ENCODE data around the gene BHLHE40. TPM values are rescaled to one million over a fixed set of nuclear protein-coding genes. Genes with fewer than 3 reads are reported as not detected.

Gene BHLHE40
- total and polyA plus RNA-seq, 2 of the 8 experiments (the other 6 are each of a cell fraction or from before 2014, with no cell fraction given), result 1.5 to 2.2 TPM

DNA sequence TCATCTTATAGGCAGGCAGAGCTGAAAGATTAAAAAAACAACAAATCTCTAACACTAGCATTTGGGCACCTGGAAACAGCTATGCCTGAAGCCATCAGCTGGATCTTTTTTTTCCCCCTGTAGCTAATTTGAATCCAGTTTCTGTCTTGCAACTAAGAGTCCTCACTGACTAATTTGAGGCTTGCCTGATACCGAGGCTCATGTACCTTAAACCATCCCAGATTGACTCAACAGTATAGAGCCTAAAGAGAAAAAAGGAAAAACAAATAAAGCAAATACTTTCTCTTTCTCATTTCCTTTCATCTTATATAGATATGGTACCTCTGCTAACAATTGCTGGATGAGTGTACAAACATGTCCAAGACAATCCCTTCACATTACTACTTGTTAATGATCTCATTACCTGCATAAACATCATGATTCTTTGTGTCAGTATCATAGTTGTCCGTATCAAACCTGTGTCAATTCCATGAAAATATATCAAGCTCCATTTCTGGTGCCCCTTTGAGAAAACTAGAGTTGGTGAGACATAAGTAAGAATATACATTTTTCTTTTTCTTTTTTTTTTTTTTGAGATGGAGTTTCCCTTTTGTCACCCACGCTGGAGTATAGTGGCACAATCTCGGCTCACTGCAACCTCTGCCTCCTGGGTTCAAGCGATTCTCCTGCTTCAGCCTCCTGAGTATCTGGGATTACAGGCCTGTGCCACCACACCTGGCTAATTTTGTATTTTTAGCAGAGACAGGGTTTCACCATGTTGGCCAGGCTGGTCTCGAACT lies 43.1 kb downstream of the BHLHE40 start:
- Histone ChIP-seq H3K4ac (replicated peaks; ENCODE audit: insufficient read length, low read depth, low read length) (no peak overlapping the region), H3K4me3 (ENCODE audit: extremely low read depth in 1 of 4, insufficient read depth in 2 of 4, low read depth in 3 of 4, low read length in 4 of 4) (no peak overlapping the region), H3K4me2 (ENCODE audit: insufficient read depth in 1 of 2, low read depth in 2 of 2, low read length in 2 of 2) (no peak overlapping the region), H3K23me2 (ENCODE audit: low read depth, low read length) (peaks cover 2% of the 10 kb centered on the region; the same call in 1 of the 2 replicates), H2BK20ac (ENCODE audit: low read length) (no peak overlapping the region), H3K27me3 (replicated peaks in 1 of 4; ENCODE audit: control insufficient read depth in 3 of 4, extremely low read depth in 1 of 4, insufficient read depth in 3 of 4, low read length in 3 of 4) (no peaks in the 10 kb centered on the region), H4K5ac (ENCODE audit: insufficient read length, low read depth, low read length) (no peak overlapping the region), H2BK5ac (ENCODE audit: low read depth, low read length) (no peak overlapping the region), H3K23ac (ENCODE audit: insufficient read length) (no peak overlapping the region), H3K4me1 (replicated peaks in 1 of 4; ENCODE audit: control insufficient read depth in 3 of 4, insufficient read depth in 4 of 4, low read length in 3 of 4) (peaks cover 0 to 5% (median 1%) of the 10 kb centered on the region in 4 experiments; a peak in 2 of 7 replicates), H2BK15ac (ENCODE audit: low read length) (no peak overlapping the region), H2BK120ac (replicated peaks; ENCODE audit: low read depth, low read length) (no peak overlapping the region), H3K18ac (ENCODE audit: extremely low read depth, low read length) (no peak overlapping the region; the same call in 1 of the 2 replicates), H2BK12ac (ENCODE audit: low read depth, low read length) (no peak overlapping the region), H3K14ac (ENCODE audit: insufficient read length) (no peak overlapping the region), H4K20me1 (replicated peaks in 1 of 2; ENCODE audit: control insufficient read depth in 1 of 2, insufficient read depth in 2 of 2, low read length in 2 of 2) (no peaks in the 10 kb centered on the region), H3K79me2 (ENCODE audit: control insufficient read depth in 1 of 2, insufficient read depth in 2 of 2, low read length in 2 of 2) (no peaks in the 10 kb centered on the region), H2AK5ac (ENCODE audit: low read depth, low read length) (no peak overlapping the region), H3K56ac (replicated peaks; ENCODE audit: insufficient read length, low read depth, low read length) (no peak overlapping the region), H3K79me1 (ENCODE audit: low read depth, low read length) (no peaks in the 10 kb centered on the region), H3K9me3 (ENCODE audit: insufficient read depth in 2 of 2, low read depth in 1 of 2, low read length in 1 of 2) (no peaks in the 10 kb centered on the region; a peak in 1 of 4 replicates), H3K27ac (ENCODE audit: low read depth, low read length) (no peak overlapping the region), H2AFZ (ENCODE audit: low read length) (no peak overlapping the region), H4K91ac (replicated peaks; ENCODE audit: insufficient read length, low read length) (no peak overlapping the region), H3K9ac (replicated peaks in 1 of 4; ENCODE audit: extremely low read depth in 1 of 4, low read depth in 3 of 4, low read length in 3 of 4) (no peak overlapping the region), H3K36me3 (ENCODE audit: control insufficient read depth in 2 of 4, insufficient read depth in 4 of 4, low read length in 3 of 4) (no peaks in the 10 kb centered on the region), H4K8ac (ENCODE audit: extremely low read depth, insufficient read depth, low read length) (no peak overlapping the region)
- DNase-seq (ENCODE audit: low read depth in 1 of 2, low spot score in 2 of 2), result no peak
- WGBS, 2 experiments (ENCODE audit: extremely low coverage in 1 of 2, insufficient coverage in 1 of 2, insufficient read length in 1 of 2, insufficient replicate concordance in 2 of 2, low coverage in 1 of 2, low lambda C conversion rate in 2 of 2, missing lambda C conversion rate in 1 of 2), result 89% methylated on average over 6 of the region's 6 CpGs; no CpG with 5 or more reads in 1 of the 2 experiments
- POLR2A ChIA-PET (ENCODE audit: partially characterized antibody), result interaction anchor here (0.6 kb wide), 1 partner anchor 9 kb away, joined by 3 read pairs; no protein-coding TSS in a partner anchor
- no peak for TF ChIP-seq GTF2F1 (IDR thresholded peaks at IDR 0.05; ENCODE audit: borderline replicate concordance, low read depth, low read length)
- no peak for TF ChIP-seq CREB1 (IDR thresholded peaks at IDR 0.05)
- TF ChIP-seq TBP (IDR thresholded peaks at IDR 0.05; ENCODE audit: low read depth, low read length), result no peak
- TF ChIP-seq SP1 (IDR thresholded peaks at IDR 0.05; ENCODE audit: low read depth, low read length), result no peak
- TF ChIP-seq, protein P1, sequence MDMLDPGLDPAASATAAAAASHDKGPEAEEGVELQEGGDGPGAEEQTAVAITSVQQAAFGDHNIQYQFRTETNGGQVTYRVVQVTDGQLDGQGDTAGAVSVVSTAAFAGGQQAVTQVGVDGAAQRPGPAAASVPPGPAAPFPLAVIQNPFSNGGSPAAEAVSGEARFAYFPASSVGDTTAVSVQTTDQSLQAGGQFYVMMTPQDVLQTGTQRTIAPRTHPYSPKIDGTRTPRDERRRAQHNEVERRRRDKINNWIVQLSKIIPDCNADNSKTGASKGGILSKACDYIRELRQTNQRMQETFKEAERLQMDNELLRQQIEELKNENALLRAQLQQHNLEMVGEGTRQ (IDR thresholded peaks at IDR 0.05; ENCODE audit: low read length), result no peak
- no peak for TF ChIP-seq EP300 (IDR thresholded peaks at IDR 0.05; ENCODE audit: borderline replicate concordance in 1 of 2, low read depth in 2 of 2, low read length in 2 of 2)
- CTCF ChIA-PET (ENCODE audit: partially characterized antibody), result interaction anchor here (0.8 to 2.5 kb wide), 9 partner anchors 13 to 388 kb away, joined by 3 to 9 read pairs (median 4); no protein-coding TSS in a partner anchor
- FAIRE-seq, result no peak
